Naive thymus-derived CD4-positive, alpha-beta T cell (primary cell): Measurements from ENCODE around the gene FCGR2B. TPM values are rescaled to one million over a fixed set of nuclear protein-coding genes. Genes with fewer than 3 reads are reported as not detected.
"Not testable (repeated sequence)": the region's sequence is repeated elsewhere in the genome, so short reads cannot be mapped to it uniquely, and the experiment has no call there.

Source experiments
- ATAC-seq: fragments of 150-1000 bp; cut with Tn5 transposase; 2 replicates; pipeline ENCODE4 v1.10.0; 2021; ENCODE audit warnings: mild to moderate bottlenecking, moderate library complexity
- CTCF ChIA-PET: fragments of 350-600 bp; sonication (Branson Sonifier 250); formaldehyde crosslinking; loops from one replicate; lab custom pipeline; 2021; ENCODE audit warnings: antibody characterized with exemption; lab: Charles Lee
- POLR2A ChIA-PET: fragments of 350-600 bp; sonication (Branson Sonifier 250); formaldehyde crosslinking; loops from one replicate; lab custom pipeline; 2021; ENCODE audit warnings: antibody characterized with exemption, inconsistent platforms; lab: Charles Lee
- DNase-seq, 9 donors: peaks; one replicate each; pipeline versions ENCODE4 v3.0.0 to v3.0.0-alpha.2; 2020 to 2022; ENCODE audit warnings: mixed read lengths in 1 of 9
- H3K27ac ChIP-seq: one replicate; pipeline ENCODE4 v1.7.0; 2013; ENCODE audit warnings: mild to moderate bottlenecking, low read depth, low read length, moderate library complexity
- H3K27me3 ChIP-seq, 2 donors: one replicate each; pipeline ENCODE4 v1.7.0; 2013; ENCODE audit warnings: low read length in 2 of 2, mild to moderate bottlenecking in 2 of 2, moderate library complexity in 2 of 2; ENCODE audit not compliant: control insufficient read depth in 2 of 2, insufficient read depth in 2 of 2
- H3K36me3 ChIP-seq, 3 experiments: 1 replicate in 2 of 3; 2 replicates in 1 of 3; pipeline ENCODE4 v1.7.0; 2013; ENCODE audit warnings: low read length in 3 of 3, mild to moderate bottlenecking in 3 of 3, moderate library complexity in 1 of 3; ENCODE audit not compliant: insufficient read depth in 3 of 3, control insufficient read depth in 2 of 3
- H3K4me1 ChIP-seq, 2 donors: one replicate each; pipeline ENCODE4 v1.7.0; 2013; ENCODE audit warnings: low read length in 2 of 2, mild to moderate bottlenecking in 2 of 2, moderate library complexity in 1 of 2; ENCODE audit not compliant: control insufficient read depth in 2 of 2, insufficient read depth in 2 of 2
- H3K4me3 ChIP-seq: 2 replicates; pipeline ENCODE4 v1.7.0; 2013; ENCODE audit warnings: mild to moderate bottlenecking, low read length
- H3K9me3 ChIP-seq, 3 experiments: 1 replicate in 2 of 3; 2 replicates in 1 of 3; pipeline ENCODE4 v1.7.0; 2013; ENCODE audit warnings: low read length in 3 of 3; ENCODE audit not compliant: control insufficient read depth in 2 of 3
- H3K27ac Mint-ChIP-seq, 9 donors: one replicate each; pipeline ENCODE4 v1.8.0; 2020 to 2022; ENCODE audit warnings: mixed read lengths in 9 of 9, mild to moderate bottlenecking in 8 of 9, moderate library complexity in 5 of 9, inconsistent platforms in 2 of 9
- H3K27me3 Mint-ChIP-seq, 5 donors: one replicate each; pipeline ENCODE4 v1.8.0; 2021 to 2022; ENCODE audit warnings: mixed read lengths in 5 of 5, mild to moderate bottlenecking in 1 of 5
- H3K36me3 Mint-ChIP-seq, 5 donors: one replicate each; pipeline ENCODE4 v1.8.0; 2020 to 2022; ENCODE audit warnings: mixed read lengths in 5 of 5, mild to moderate bottlenecking in 3 of 5, inconsistent platforms in 1 of 5
- H3K4me1 Mint-ChIP-seq, 7 donors: one replicate each; pipeline ENCODE4 v1.8.0; 2020 to 2022; ENCODE audit warnings: mixed read lengths in 7 of 7, mild to moderate bottlenecking in 3 of 7, inconsistent platforms in 1 of 7
- H3K4me3 Mint-ChIP-seq, 10 donors: one replicate each; pipeline ENCODE4 v1.8.0; 2020 to 2022; ENCODE audit warnings: mild to moderate bottlenecking in 10 of 10, mixed read lengths in 10 of 10, moderate library complexity in 6 of 10, inconsistent platforms in 2 of 10
- H3K9me3 Mint-ChIP-seq, 11 donors: one replicate each; pipeline ENCODE4 v1.8.0; 2020 to 2022; ENCODE audit warnings: mixed read lengths in 11 of 11, mild to moderate bottlenecking in 4 of 11, inconsistent platforms in 1 of 11, moderate library complexity in 1 of 11
- intact Hi-C, 2 donors: fragments of 100-400 bp; cut with micrococcal nuclease; formaldehyde crosslinking; loops; one replicate each; pipeline ENCODE4 v1.15.1; 2023
- polyA plus RNA-seq, 2 donors: library from polyadenylated mRNA; unstranded; fragments of 300-500 nt; fragmentation: Illumina TruSeq; gene quantifications; one replicate each; pipeline ENCODE4 v1.2.3, GENCODE V29; 2021
- total RNA-seq, 6 experiments: library from RNA in 5 of 6; stranded (reverse) in 5 of 6; gene quantifications; 1 replicate in 5 of 6; 2 replicates in 1 of 6; pipeline ENCODE4 v1.2.3 and lab custom pipeline; 2021 to 2026

FCGR2B gene
- total and polyA plus RNA-seq, 7 experiments from 2014 or later, result 0.24 to 13.9 (median 2.2) TPM; not detected in 2

- H3K4me1 Mint-ChIP-seq, H3K27ac Mint-ChIP-seq, H3K27me3 ChIP-seq, intact Hi-C loops, H3K36me3 ChIP-seq, ATAC-seq, H3K9me3 Mint-ChIP-seq, DNase-seq, CTCF ChIA-PET, H3K4me1 ChIP-seq, H3K27ac ChIP-seq, H3K4me3 Mint-ChIP-seq, H3K36me3 Mint-ChIP-seq, H3K4me3 ChIP-seq, H3K9me3 ChIP-seq: not testable (repeated sequence)
- POLR2A ChIA-PET, result interaction anchor here (0.7 kb wide), 1 partner anchor 13 kb away, joined by 3 read pairs; no protein-coding TSS in a partner anchor
- H3K27me3 Mint-ChIP-seq, result peaks cover 6 to 62% (median 25%) of the 10 kb centered on the region in 5 donors
Measured at GRCh38 chr1:161698302-161698701, 35.4 kb downstream of the FCGR2B start.

GRCh38 chr1:161702250-161702649, 39.3 kb downstream of the FCGR2B start:
- H3K4me1 Mint-ChIP-seq, result no peaks in the 10 kb centered on the region

GRCh38 chr1:161705537-161705936, 42.6 kb downstream of the FCGR2B start:
- no peaks in the 10 kb centered on the region for H3K36me3 ChIP-seq
- H3K27me3 Mint-ChIP-seq, result peaks cover 0 to 27% (median 6%) of the 10 kb centered on the region in 5 donors
- ATAC-seq (peak; percentile 36), DNase-seq (no peak)
- POLR2A ChIA-PET, result no interaction called here
- CTCF ChIA-PET, result no interaction called here
- H3K27me3 ChIP-seq, result no peaks in the 10 kb centered on the region
- intact Hi-C loops, result no loop called here
- no peak overlapping the region for H3K4me3 Mint-ChIP-seq
- no peaks in the 10 kb centered on the region for H3K4me1 ChIP-seq
- no peaks in the 10 kb centered on the region for H3K9me3 ChIP-seq
- H3K9me3 Mint-ChIP-seq, result no peaks in the 10 kb centered on the region
- peaks cover 0 to 6% (median 0%) of the 10 kb centered on the region in 7 donors for H3K4me1 Mint-ChIP-seq
- no peak overlapping the region for H3K27ac Mint-ChIP-seq
- no peaks in the 10 kb centered on the region for H3K36me3 Mint-ChIP-seq
- H3K4me3 ChIP-seq, result no peak overlapping the region
- H3K27ac ChIP-seq, result no peak overlapping the region

More at GRCh38 chr1:161702250-161702649, 39.3 kb downstream of the FCGR2B start:
- H3K9me3 Mint-ChIP-seq, result peaks cover 0 to 8% (median 0%) of the 10 kb centered on the region in 11 donors
- intact Hi-C loops, result no loop called here
- no peaks in the 10 kb centered on the region for H3K36me3 Mint-ChIP-seq
- POLR2A ChIA-PET, result no interaction called here
- H3K4me3 ChIP-seq, result no peak overlapping the region
- ATAC-seq (no peak), DNase-seq (no peak)
- H3K27ac ChIP-seq, result no peak overlapping the region
- no peaks in the 10 kb centered on the region for H3K27me3 ChIP-seq
- no peaks in the 10 kb centered on the region for H3K36me3 ChIP-seq
- H3K27ac Mint-ChIP-seq, result no peak overlapping the region
- CTCF ChIA-PET, result no interaction called here
- no peak overlapping the region for H3K4me3 Mint-ChIP-seq
- H3K4me1 ChIP-seq, result no peaks in the 10 kb centered on the region
- H3K27me3 Mint-ChIP-seq, result peaks cover 0 to 34% (median 0%) of the 10 kb centered on the region in 5 donors
- no peaks in the 10 kb centered on the region for H3K9me3 ChIP-seq

GRCh38 chr1:161706113-161706481, 43.2 kb downstream of the FCGR2B start:
- H3K4me3 ChIP-seq, result no peak overlapping the region
- intact Hi-C loops, result no loop called here
- Mint-ChIP-seq H3K4me1 (peaks cover 0 to 6% (median 0%) of the 10 kb centered on the region in 7 donors), H3K27me3 (peaks cover 0 to 27% (median 6%) of the 10 kb centered on the region in 5 donors), H3K9me3 (no peaks in the 10 kb centered on the region), H3K27ac (no peak overlapping the region), H3K36me3 (no peaks in the 10 kb centered on the region), H3K4me3 (no peak overlapping the region)
- DNase-seq (no peak), ATAC-seq (no peak)
- H3K27ac ChIP-seq, result no peak overlapping the region
- H3K27me3 ChIP-seq, result no peaks in the 10 kb centered on the region
- POLR2A ChIA-PET, result no interaction called here
- H3K4me1 ChIP-seq, result no peaks in the 10 kb centered on the region
- H3K36me3 ChIP-seq, result no peaks in the 10 kb centered on the region
- CTCF ChIA-PET, result no interaction called here
- H3K9me3 ChIP-seq, result no peaks in the 10 kb centered on the region

- intact Hi-C loops, result no loop called here
- no peak within 1 kb of the TSS for H3K27ac Mint-ChIP-seq
- peak; percentile 24 for ATAC-seq
- H3K4me1 Mint-ChIP-seq, result peaks cover 0 to 6% (median 0%) of the 10 kb centered on the region in 7 donors
- Histone ChIP-seq H3K27ac (no peak within 1 kb of the TSS), H3K36me3 (no peaks in the 10 kb centered on the region), H3K4me1 (no peaks in the 10 kb centered on the region), H3K27me3 (no peaks in the 10 kb centered on the region), H3K9me3 (no peaks in the 10 kb centered on the region), H3K4me3 (no peak within 1 kb of the TSS)
- no peak for DNase-seq
- H3K4me3 Mint-ChIP-seq, result no peak within 1 kb of the TSS
- H3K36me3 Mint-ChIP-seq, result no peaks in the 10 kb centered on the region
- peaks cover 0 to 24% (median 6%) of the 10 kb centered on the region in 5 donors for H3K27me3 Mint-ChIP-seq
- ChIA-PET POLR2A (no interaction called here), CTCF (interaction anchor here (0.6 kb wide), 1 partner anchor 8 kb away, joined by 4 read pairs; no protein-coding TSS in a partner anchor)
- H3K9me3 Mint-ChIP-seq, result no peaks in the 10 kb centered on the region
Measured at GRCh38 chr1:161706482-161707347, 43.8 kb downstream of the FCGR2B start, which contains the start of gene FCRLA. Gene FCRLA (plus strand): TSS chr1:161707229. CDS start chr1:161707265, 36 bp downstream.

GRCh38 chr1:161707503-161707902, 44.6 kb downstream of the FCGR2B start:
- H3K27ac ChIP-seq, result no peak overlapping the region
- no peaks in the 10 kb centered on the region for H3K27me3 ChIP-seq
- H3K4me1 ChIP-seq, result no peaks in the 10 kb centered on the region
- intact Hi-C loops, result no loop called here
- ChIA-PET CTCF (no interaction called here), POLR2A (interaction anchor here (0.8 kb wide), 1 partner anchor 19 kb away, joined by 4 read pairs; no protein-coding TSS in a partner anchor)
- Mint-ChIP-seq H3K27me3 (peaks cover 0 to 21% (median 6%) of the 10 kb centered on the region in 5 donors), H3K4me3 (no peak overlapping the region), H3K4me1 (peaks cover 0 to 6% (median 0%) of the 10 kb centered on the region in 7 donors), H3K36me3 (no peaks in the 10 kb centered on the region), H3K9me3 (no peaks in the 10 kb centered on the region), H3K27ac (no peak overlapping the region)
- DNase-seq (no peak), ATAC-seq (no peak)
- no peak overlapping the region for H3K4me3 ChIP-seq
- H3K36me3 ChIP-seq, result no peaks in the 10 kb centered on the region
- no peaks in the 10 kb centered on the region for H3K9me3 ChIP-seq
